Activated CD8-positive, alpha-beta memory T cell treated with anti-CD3 and anti-CD28 coated beads, Interleukin-2, amount 50 U/mL, for 24 hours (primary cell): ENCODE measurements around the gene EDNRA.

ENCODE experiments used
- DNase-seq: peaks from one replicate; pipeline ENCODE4 v3.0.0-alpha.2; 2020; ENCODE audit errors: extremely low read depth

EDNRA gene

GRCh38 chr4:147498031-147498660, 17.2 kb downstream of the EDNRA start:
- DNase-seq, result no peak

- DNase-seq, result no peak
Observed at GRCh38 chr4:147508346-147508745, 27.4 kb downstream of the EDNRA start.

- no peak for DNase-seq
Observed at GRCh38 chr4:147509386-147509785, 28.5 kb downstream of the EDNRA start.

GRCh38 chr4:147510962-147511668, 30.2 kb downstream of the EDNRA start:
- no peak for DNase-seq

GRCh38 chr4:147513091-147513490, 32.2 kb downstream of the EDNRA start:
- DNase-seq, result no peak

- no peak for DNase-seq
Observed at GRCh38 chr4:147513952-147514351, 33.1 kb downstream of the EDNRA start.

- no peak for DNase-seq
Observed at GRCh38 chr4:147515220-147515936, 34.5 kb downstream of the EDNRA start.

- DNase-seq, result no peak
Observed at GRCh38 chr4:147516133-147516532, 35.2 kb downstream of the EDNRA start.

- DNase-seq, result no peak
Observed at GRCh38 chr4:147518086-147518485, 37.2 kb downstream of the EDNRA start.

GRCh38 chr4:147518846-147519767, 38.2 kb downstream of the EDNRA start:
- DNase-seq, result no peak

GRCh38 chr4:147524601-147525000, 43.7 kb downstream of the EDNRA start:
- DNase-seq, result no peak

GRCh38 chr4:147525494-147526271, 44.8 kb downstream of the EDNRA start:
- DNase-seq, result no peak

GRCh38 chr4:147526272-147526654, 45.4 kb downstream of the EDNRA start:
- DNase-seq, result no peak

GRCh38 chr4:147528054-147528453, 47.2 kb downstream of the EDNRA start:
- no peak for DNase-seq

GRCh38 chr4:147530134-147530533, 49.2 kb downstream of the EDNRA start:
- DNase-seq, result no peak

- no peak for DNase-seq
Observed at GRCh38 chr4:147530723-147531122, 49.8 kb downstream of the EDNRA start.

GRCh38 chr4:147532896-147533295, 52.0 kb downstream of the EDNRA start:
- no peak for DNase-seq

GRCh38 chr4:147533331-147533730, 52.4 kb downstream of the EDNRA start:
- no peak for DNase-seq

GRCh38 chr4:147535124-147535523, 54.2 kb downstream of the EDNRA start:
- no peak for DNase-seq

- no peak for DNase-seq
Observed at GRCh38 chr4:147538711-147539110, 57.8 kb downstream of the EDNRA start.

- DNase-seq, result no peak
Observed at GRCh38 chr4:147539959-147540358, 59.1 kb downstream of the EDNRA start.
